ENCODE data around the gene RHOA. TPM values are rescaled to one million over a fixed set of nuclear protein-coding genes. Genes with fewer than 3 reads are reported as not detected.
"Not testable (repeated sequence)": the region's sequence is repeated elsewhere in the genome, so short reads cannot be mapped to it uniquely, and the experiment has no call there.

Gene RHOA
- total RNA-seq, 3 donors from 2014 or later = 314 to 686 (median 317) TPM

DNA sequence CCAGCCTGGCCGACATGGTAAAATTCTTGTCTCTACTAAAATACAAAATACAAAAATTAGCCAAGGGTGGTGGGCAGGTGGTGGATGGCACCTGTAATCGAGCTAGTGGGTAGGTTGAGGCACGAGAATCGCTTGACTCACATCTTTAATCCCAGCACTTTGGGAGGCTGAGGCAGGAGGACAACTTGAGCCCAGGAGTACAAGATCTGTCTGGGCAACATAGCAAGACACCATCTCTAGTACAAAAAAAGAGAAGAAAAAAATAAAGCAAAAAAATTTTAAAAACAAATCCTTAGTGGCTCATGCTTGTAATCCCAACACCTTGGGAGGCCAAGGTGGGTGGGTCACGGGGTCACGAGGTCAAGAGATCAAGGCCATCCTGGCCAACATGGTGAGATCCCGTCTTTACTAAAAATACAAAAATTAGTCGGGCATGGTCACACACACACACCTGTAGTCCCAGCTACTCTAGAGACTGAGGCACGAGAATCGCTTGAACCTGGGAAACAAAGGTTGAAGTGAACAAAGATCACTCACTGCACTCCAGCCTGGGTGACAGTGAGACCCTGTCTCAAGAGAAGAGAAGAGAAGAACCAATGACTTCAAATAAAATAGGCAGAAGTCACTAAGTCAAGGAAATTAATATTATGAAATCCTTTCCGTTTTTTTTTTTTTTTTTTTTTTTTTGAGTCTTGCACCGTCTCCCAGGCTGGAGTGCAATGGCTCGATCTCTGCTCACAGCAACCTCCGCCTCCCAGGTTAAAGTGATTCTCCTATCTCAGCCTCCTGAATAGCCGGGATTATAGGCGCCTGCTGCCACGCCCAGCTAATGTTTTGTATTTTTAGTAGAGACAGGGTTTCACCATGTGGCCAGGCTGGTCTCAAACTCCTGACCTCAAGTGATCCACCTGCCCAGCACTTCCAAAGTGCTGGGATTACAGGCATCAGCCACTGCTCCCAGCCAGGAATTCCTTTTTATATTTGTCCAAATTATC, 4.9 kb downstream of the RHOA start:
- Histone ChIP-seq H3K4me3 (no peak overlapping the region), H3K27me3 (no peaks in the 10 kb centered on the region), H3K9me3 (no peaks in the 10 kb centered on the region), H3K4me1 (peaks cover 3 to 15% of the 10 kb centered on the region in 2 donors), H3K36me3 (no peaks in the 10 kb centered on the region), H3K27ac (peak overlapping the region; percentile 48 to 68)
- no peak for DNase-seq (ENCODE audit: low spot score in 2 of 2)
- TF ChIP-seq POLR2A (IDR thresholded peaks at IDR 0.05) = no peak
- TF ChIP-seq, protein P1, sequence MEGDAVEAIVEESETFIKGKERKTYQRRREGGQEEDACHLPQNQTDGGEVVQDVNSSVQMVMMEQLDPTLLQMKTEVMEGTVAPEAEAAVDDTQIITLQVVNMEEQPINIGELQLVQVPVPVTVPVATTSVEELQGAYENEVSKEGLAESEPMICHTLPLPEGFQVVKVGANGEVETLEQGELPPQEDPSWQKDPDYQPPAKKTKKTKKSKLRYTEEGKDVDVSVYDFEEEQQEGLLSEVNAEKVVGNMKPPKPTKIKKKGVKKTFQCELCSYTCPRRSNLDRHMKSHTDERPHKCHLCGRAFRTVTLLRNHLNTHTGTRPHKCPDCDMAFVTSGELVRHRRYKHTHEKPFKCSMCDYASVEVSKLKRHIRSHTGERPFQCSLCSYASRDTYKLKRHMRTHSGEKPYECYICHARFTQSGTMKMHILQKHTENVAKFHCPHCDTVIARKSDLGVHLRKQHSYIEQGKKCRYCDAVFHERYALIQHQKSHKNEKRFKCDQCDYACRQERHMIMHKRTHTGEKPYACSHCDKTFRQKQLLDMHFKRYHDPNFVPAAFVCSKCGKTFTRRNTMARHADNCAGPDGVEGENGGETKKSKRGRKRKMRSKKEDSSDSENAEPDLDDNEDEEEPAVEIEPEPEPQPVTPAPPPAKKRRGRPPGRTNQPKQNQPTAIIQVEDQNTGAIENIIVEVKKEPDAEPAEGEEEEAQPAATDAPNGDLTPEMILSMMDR (IDR thresholded peaks at IDR 0.05) = no peak
- TF ChIP-seq POLR2AphosphoS5 (IDR thresholded peaks at IDR 0.05) = no peak
- intact Hi-C loops (cut with DNase I; ENCODE audit: low total_unique reads) = no loop called here

DNA sequence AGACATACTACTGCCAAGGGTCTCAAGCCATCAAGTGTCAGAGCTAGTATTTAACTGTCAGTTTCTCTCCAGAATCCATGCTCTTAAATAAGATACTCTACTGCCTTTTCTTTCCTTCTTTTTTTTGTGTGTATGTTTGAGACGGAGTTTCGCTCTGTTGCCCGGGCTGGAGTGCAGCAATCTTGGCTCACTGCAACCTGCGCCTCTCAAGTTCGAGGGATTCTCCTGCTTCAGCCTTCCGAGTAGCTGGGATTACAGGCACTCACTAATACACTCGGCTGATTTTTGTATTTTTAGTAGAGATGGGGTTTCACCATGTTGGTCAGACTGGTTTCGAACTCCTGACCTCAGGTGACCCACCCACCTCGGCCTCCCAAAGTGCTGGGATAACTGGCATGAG, 6.2 kb downstream of the RHOA start:
- intact Hi-C loops (cut with DNase I; ENCODE audit: low total_unique reads) = not testable (repeated sequence)
- peaks cover 3 to 15% of the 10 kb centered on the region in 2 donors for H3K4me1 ChIP-seq
- H3K27ac ChIP-seq = peak overlapping the region; percentile 48 to 55

DNA sequence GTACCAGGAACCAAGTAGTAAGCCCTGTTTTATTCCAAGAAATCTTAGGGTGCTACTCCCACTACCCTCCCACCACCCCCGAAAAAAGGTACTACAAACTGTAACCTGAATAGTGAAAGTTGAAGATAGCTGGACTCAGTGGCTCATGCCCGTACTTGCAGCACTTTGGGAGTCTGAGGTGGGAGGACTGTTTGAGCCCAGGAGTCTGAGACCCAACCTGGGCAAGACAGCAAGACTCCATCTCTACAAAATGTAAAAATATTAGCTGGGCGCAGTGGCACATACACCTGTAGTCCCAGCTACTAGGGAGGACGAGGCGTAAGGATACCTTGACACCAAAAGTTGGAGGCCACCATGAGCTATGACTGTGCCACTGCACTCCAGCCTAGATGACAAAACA, 7.9 kb downstream of the RHOA start:
- no peak overlapping the region for H3K4me3 ChIP-seq
- H3K4me1 ChIP-seq = peaks cover 0 to 8% of the 10 kb centered on the region in 2 donors
- no peaks in the 10 kb centered on the region for H3K9me3 ChIP-seq
- TF ChIP-seq POLR2AphosphoS5 (IDR thresholded peaks at IDR 0.05) (no peak), POLR2A (IDR thresholded peaks at IDR 0.05) (no peak)
- TF ChIP-seq, protein P1 (IDR thresholded peaks at IDR 0.05) = no peak
- H3K36me3 ChIP-seq = no peaks in the 10 kb centered on the region
- no peak overlapping the region for H3K27ac ChIP-seq
- intact Hi-C loops (cut with DNase I; ENCODE audit: low total_unique reads) = no loop called here
- DNase-seq (ENCODE audit: low spot score in 2 of 2) = no peak
- H3K27me3 ChIP-seq = no peaks in the 10 kb centered on the region

More for the DNA sequence above, 6.2 kb downstream of the RHOA start:
- not testable (repeated sequence) for H3K9me3 ChIP-seq; H3K36me3 ChIP-seq; DNase-seq (ENCODE audit: low spot score in 2 of 2); H3K27me3 ChIP-seq; H3K4me3 ChIP-seq

DNA sequence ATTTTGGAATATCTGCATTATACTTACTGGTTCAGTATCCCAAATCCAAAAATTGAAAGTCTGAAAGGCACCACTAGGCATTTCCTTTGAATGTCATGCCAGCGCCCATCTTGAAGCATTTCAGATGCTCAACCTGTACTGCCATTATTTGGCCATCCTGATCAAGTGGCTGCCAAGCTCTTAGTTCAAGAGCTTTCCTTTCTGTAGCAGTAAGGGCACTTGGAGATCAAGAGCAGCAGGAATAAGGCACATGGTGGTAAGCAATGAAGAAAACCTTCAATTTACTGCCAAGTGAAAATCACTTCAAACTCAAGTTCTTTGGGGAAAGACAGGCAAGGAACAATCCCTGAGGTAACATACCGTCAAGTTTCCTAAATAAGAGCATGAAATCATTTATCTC, 10.0 kb downstream of the RHOA start:
- DNase-seq (ENCODE audit: low spot score in 2 of 2) = no peak
- Histone ChIP-seq H3K36me3 (no peaks in the 10 kb centered on the region), H3K4me1 (peaks cover 0 to 4% of the 10 kb centered on the region in 2 donors), H3K27ac (no peak overlapping the region), H3K9me3 (no peaks in the 10 kb centered on the region), H3K27me3 (no peaks in the 10 kb centered on the region), H3K4me3 (no peak overlapping the region)
- intact Hi-C loops (cut with DNase I; ENCODE audit: low total_unique reads) = no loop called here
- TF ChIP-seq POLR2A (IDR thresholded peaks at IDR 0.05) (no peak), POLR2AphosphoS5 (IDR thresholded peaks at IDR 0.05) (no peak)
- TF ChIP-seq, protein P1 (IDR thresholded peaks at IDR 0.05) = no peak

DNA sequence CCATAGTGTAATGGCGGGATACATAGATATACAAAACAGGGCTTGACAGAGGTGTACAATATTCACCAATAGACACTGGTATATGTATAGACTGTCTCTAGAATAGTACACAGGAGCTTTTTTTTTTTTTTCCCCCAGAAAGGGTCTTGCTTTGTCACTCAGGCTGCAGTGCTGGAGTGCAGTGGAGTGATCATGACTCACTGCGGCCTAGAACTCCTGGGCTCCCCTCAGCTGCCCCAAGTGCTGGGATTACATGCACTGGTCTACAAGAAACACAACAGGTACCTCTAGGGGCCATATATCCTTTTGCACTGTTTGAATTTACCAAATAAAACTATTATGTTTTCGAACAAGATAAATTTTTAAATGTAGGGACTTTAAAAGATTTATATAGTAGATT, 12.3 kb downstream of the RHOA start:
- H3K27me3 ChIP-seq = no peaks in the 10 kb centered on the region
- no peaks in the 10 kb centered on the region for H3K9me3 ChIP-seq
- no peak overlapping the region for H3K27ac ChIP-seq
- H3K4me3 ChIP-seq = no peak overlapping the region
- no peak for TF ChIP-seq POLR2A (IDR thresholded peaks at IDR 0.05)
- TF ChIP-seq POLR2AphosphoS5 (IDR thresholded peaks at IDR 0.05) = no peak
- TF ChIP-seq, protein P1 (IDR thresholded peaks at IDR 0.05) = no peak
- no peaks in the 10 kb centered on the region for H3K4me1 ChIP-seq
- DNase-seq (ENCODE audit: low spot score in 2 of 2) = no peak
- intact Hi-C loops (cut with DNase I; ENCODE audit: low total_unique reads) = no loop called here
- H3K36me3 ChIP-seq = no peaks in the 10 kb centered on the region

All from breast epithelium (tissue), 4 donors.